ENCODE results near the gene DUOXA2.

GRCh38 chr15:45089712-45090373, 24.3 kb upstream of the DUOXA2 start:
- no peak for TF ChIP-seq CTCF (conservative IDR thresholded peaks at IDR 0.05; ENCODE audit: low read length)
- no peak for TF ChIP-seq EZH2phosphoT487 (IDR thresholded peaks at IDR 0.05; ENCODE audit: borderline replicate concordance)
